ENCODE results near the gene MTERF4. TPM values are rescaled to one million over a fixed set of nuclear protein-coding genes. Genes with fewer than 3 reads are reported as not detected.
A peak's percentile ranks its signal among the peaks of the same experiment; 100 is the strongest.

Gene MTERF4
- total and polyA plus RNA-seq, 3 experiments from 2014 or later: 46.4 to 49.2 (median 48.0) TPM

DNA sequence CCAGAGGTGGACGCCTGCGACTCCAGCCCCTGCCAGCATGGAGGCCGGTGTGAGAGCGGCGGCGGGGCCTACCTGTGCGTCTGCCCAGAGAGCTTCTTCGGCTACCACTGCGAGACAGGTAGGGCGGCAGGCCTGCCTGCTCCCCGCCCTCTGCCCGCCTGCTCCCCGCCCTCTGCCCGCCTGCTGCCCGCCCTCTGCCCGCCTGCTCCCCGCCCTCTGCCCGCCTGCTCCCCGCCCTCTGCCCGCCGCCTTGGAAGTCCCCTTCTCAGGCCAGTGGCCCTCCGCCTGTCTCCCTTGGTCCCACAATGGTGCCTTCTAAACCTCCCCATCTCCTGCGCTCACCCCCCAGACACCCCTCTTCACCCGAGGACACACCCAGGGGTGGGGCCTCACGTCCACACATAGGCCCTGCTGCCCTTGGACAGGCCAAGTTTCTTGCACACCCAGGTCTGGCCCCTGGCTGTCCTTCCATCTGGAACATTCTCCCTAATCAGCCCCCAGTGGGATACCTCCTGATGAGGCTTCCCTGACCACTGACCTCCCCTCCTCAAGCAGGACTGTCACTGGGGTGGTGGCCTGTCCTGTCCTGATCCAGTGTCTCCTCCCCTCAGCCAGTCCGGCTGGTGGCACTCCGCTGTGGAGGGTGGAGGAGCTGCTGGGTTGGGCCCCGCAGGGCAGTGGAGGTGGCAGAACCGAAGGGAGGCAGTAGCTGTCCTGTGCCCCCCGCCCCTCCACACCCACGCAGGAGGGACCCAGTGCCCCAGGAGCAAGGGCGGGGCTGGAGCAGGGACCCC lies 37.9 kb downstream of the MTERF4 start:
- Histone ChIP-seq H3K9me3 (ENCODE audit: low read length) (no peaks in the 10 kb centered on the region), H3K36me3 (ENCODE audit: insufficient read depth, low read length) (no peaks in the 10 kb centered on the region), H3K4me3 (ENCODE audit: low read length) (no peak overlapping the region), H3K27me3 (ENCODE audit: insufficient read depth, low read length, poor library complexity, severe bottlenecking) (no peaks in the 10 kb centered on the region), H3K27ac (ENCODE audit: low read depth, low read length) (no peak overlapping the region), H3K4me1 (ENCODE audit: insufficient read depth, low read length) (no peaks in the 10 kb centered on the region)
- peak overlapping the region in 6 of 7 donors; percentile 13 to 68 (median 24) for H3K4me3 Mint-ChIP-seq
- no peaks in the 10 kb centered on the region for H3K36me3 Mint-ChIP-seq
- H3K27me3 Mint-ChIP-seq: no peaks in the 10 kb centered on the region
- CTCF ChIA-PET: no interaction called here
- H3K9me3 Mint-ChIP-seq: no peaks in the 10 kb centered on the region
- POLR2A ChIA-PET: no interaction called here
- DNase-seq: peak in 3 of 5 donors; percentile 22 to 51 (median 50)
- peak overlapping the region in 2 of 8 donors; percentile 40 to 47 for H3K27ac Mint-ChIP-seq
- H3K4me1 Mint-ChIP-seq: peaks cover 0 to 7% (median 3%) of the 10 kb centered on the region in 3 donors

DNA sequence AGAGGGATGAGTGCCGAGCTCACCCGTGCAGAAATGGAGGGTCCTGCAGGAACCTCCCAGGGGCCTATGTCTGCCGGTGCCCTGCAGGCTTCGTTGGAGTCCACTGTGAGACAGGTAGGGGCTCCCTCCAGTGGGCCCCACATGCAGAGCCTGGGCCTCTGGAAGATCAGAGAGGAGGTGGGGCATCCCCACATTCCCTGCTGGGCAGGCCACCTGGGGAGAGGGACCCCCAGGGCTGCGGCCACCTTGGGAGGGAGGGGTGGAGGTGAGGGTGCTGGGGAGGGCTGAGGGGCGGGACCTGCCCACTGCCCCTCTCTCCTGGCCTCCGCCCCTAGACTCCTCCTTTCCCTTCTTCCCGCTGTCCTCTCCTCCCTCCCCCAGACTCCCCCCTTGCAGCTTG lies 38.5 kb downstream of the MTERF4 start:
- DNase-seq: no peak
- Histone ChIP-seq H3K4me3 (ENCODE audit: low read length) (no peak overlapping the region), H3K27ac (ENCODE audit: low read depth, low read length) (no peak overlapping the region), H3K4me1 (ENCODE audit: insufficient read depth, low read length) (no peaks in the 10 kb centered on the region), H3K9me3 (ENCODE audit: low read length) (no peaks in the 10 kb centered on the region), H3K36me3 (ENCODE audit: insufficient read depth, low read length) (no peaks in the 10 kb centered on the region), H3K27me3 (ENCODE audit: insufficient read depth, low read length, poor library complexity, severe bottlenecking) (no peaks in the 10 kb centered on the region)
- Mint-ChIP-seq H3K27me3 (no peaks in the 10 kb centered on the region), H3K36me3 (no peaks in the 10 kb centered on the region), H3K9me3 (no peaks in the 10 kb centered on the region), H3K4me3 (peak overlapping the region in 3 of 7 donors; percentile 13 to 68 (median 51)), H3K27ac (no peak overlapping the region), H3K4me1 (peaks cover 0 to 7% (median 3%) of the 10 kb centered on the region in 3 donors)
- POLR2A ChIA-PET: no interaction called here
- CTCF ChIA-PET: no interaction called here

DNA sequence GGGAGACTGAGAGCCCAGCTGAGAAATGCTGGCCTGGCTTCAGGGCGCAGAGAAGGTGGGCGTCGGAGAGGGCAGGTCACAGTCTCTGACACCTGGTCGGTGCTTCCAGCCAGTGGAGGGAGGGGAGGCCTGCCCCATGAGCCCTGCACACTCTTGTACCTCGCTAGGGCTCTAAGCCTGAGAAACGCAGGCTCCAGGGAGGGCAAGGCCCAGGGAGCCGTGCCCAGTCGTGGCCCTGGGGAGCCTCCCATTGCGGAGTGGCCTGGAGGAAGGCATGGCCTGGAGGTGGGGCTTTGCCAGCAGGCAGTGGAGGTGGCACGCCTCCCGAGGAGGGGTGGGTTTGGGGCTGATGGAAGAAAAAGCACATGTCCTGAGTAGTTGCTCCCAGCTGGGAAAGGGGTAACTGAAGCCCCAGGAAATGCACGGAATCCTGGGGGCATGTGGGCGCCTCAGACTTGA lies 39.0 kb downstream of the MTERF4 start:
- Mint-ChIP-seq H3K36me3 (no peaks in the 10 kb centered on the region), H3K27me3 (no peaks in the 10 kb centered on the region), H3K27ac (no peak overlapping the region), H3K9me3 (no peaks in the 10 kb centered on the region), H3K4me1 (peaks cover under 1 to 8% (median 3%) of the 10 kb centered on the region in 3 donors), H3K4me3 (no peak overlapping the region)
- Histone ChIP-seq H3K27me3 (ENCODE audit: insufficient read depth, low read length, poor library complexity, severe bottlenecking) (no peaks in the 10 kb centered on the region), H3K4me3 (ENCODE audit: low read length) (no peak overlapping the region), H3K27ac (ENCODE audit: low read depth, low read length) (no peak overlapping the region), H3K36me3 (ENCODE audit: insufficient read depth, low read length) (no peaks in the 10 kb centered on the region), H3K9me3 (ENCODE audit: low read length) (no peaks in the 10 kb centered on the region), H3K4me1 (ENCODE audit: insufficient read depth, low read length) (no peaks in the 10 kb centered on the region)
- ChIA-PET CTCF (no interaction called here), POLR2A (no interaction called here)
- no peak for DNase-seq

DNA sequence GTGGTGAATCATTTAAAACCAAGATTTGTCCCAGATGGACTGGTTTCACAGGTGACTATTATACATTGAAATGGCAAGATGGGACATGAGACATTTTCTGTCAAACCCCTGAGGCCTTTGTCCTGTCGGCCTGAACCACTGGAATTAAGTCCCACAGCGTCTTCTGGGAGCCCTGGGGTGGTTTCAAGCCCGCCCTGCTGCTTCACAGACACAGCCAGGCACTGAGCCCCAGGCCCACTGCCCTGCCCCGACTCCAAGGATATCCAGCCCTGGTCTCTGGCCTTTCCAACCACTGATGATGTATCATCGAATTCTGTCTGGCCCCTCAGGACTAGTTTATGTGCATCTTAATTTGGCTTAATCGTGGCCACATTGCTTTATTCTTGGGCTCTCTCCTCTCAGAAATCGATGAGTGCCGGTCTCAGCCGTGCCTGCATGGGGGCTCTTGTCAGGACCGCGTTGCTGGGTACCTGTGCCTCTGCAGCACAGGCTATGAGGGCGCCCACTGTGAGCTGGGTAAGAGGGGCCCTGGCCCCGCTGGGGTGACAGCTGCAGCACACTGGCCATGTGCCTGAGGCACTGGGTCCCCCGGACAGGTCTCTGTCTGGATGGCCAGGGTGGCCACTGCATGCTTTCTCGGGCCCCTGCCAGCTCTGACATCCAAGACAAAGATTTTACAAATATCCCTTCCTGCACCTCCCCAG lies 39.5 kb downstream of the MTERF4 start:
- no peak for DNase-seq
- Histone ChIP-seq H3K36me3 (ENCODE audit: insufficient read depth, low read length) (no peaks in the 10 kb centered on the region), H3K27me3 (ENCODE audit: insufficient read depth, low read length, poor library complexity, severe bottlenecking) (no peaks in the 10 kb centered on the region), H3K4me3 (ENCODE audit: low read length) (no peak overlapping the region), H3K27ac (ENCODE audit: low read depth, low read length) (no peak overlapping the region), H3K9me3 (ENCODE audit: low read length) (no peaks in the 10 kb centered on the region), H3K4me1 (ENCODE audit: insufficient read depth, low read length) (no peaks in the 10 kb centered on the region)
- ChIA-PET POLR2A (no interaction called here), CTCF (interaction anchor here (0.9 to 1.0 kb wide), 2 partner anchors 88 to 548 kb away, joined by 3 read pairs; partner anchors contain the start of genes PASK and PPP1R7)
- Mint-ChIP-seq H3K4me3 (no peak overlapping the region), H3K27ac (no peak overlapping the region), H3K4me1 (peaks cover 3 to 14% (median 7%) of the 10 kb centered on the region in 3 donors), H3K36me3 (no peaks in the 10 kb centered on the region), H3K27me3 (no peaks in the 10 kb centered on the region), H3K9me3 (no peaks in the 10 kb centered on the region)

DNA sequence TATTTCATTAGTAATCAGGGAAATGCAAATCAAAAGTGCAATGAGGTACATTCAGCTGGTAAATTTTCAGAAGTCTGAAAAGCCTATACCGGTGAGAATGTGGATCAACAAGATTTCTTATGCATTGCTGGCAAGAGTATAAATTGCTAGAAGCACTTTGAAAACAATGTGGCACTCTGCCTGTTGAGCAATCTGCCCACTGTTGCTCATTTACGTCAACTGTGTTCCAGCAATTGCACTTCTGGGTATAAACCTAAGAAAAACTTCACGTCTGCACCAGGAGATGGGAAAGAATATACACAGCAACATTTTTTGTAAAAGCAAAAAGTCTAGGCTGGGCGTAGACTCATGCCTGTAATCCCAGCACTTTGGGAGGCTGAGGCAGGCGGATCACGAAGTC lies 40.8 kb downstream of the MTERF4 start:
- Histone ChIP-seq H3K9me3 (ENCODE audit: low read length) (no peaks in the 10 kb centered on the region), H3K4me1 (ENCODE audit: insufficient read depth, low read length) (no peaks in the 10 kb centered on the region), H3K36me3 (ENCODE audit: insufficient read depth, low read length) (no peaks in the 10 kb centered on the region), H3K4me3 (ENCODE audit: low read length) (no peak overlapping the region), H3K27ac (ENCODE audit: low read depth, low read length) (no peak overlapping the region), H3K27me3 (ENCODE audit: insufficient read depth, low read length, poor library complexity, severe bottlenecking) (no peaks in the 10 kb centered on the region)
- Mint-ChIP-seq H3K9me3 (no peaks in the 10 kb centered on the region), H3K4me3 (no peak overlapping the region), H3K36me3 (no peaks in the 10 kb centered on the region), H3K4me1 (peaks cover 3 to 14% (median 7%) of the 10 kb centered on the region in 3 donors), H3K27me3 (no peaks in the 10 kb centered on the region), H3K27ac (no peak overlapping the region)
- DNase-seq: no peak
- ChIA-PET CTCF (interaction anchor here (1.0 kb wide), 1 partner anchor 89 kb away, joined by 3 read pairs; the partner anchor contains the start of genes PASK and PPP1R7), POLR2A (interaction anchor here (0.7 kb wide), 1 partner anchor 89 kb away, joined by 5 read pairs; no protein-coding TSS in a partner anchor)

DNA sequence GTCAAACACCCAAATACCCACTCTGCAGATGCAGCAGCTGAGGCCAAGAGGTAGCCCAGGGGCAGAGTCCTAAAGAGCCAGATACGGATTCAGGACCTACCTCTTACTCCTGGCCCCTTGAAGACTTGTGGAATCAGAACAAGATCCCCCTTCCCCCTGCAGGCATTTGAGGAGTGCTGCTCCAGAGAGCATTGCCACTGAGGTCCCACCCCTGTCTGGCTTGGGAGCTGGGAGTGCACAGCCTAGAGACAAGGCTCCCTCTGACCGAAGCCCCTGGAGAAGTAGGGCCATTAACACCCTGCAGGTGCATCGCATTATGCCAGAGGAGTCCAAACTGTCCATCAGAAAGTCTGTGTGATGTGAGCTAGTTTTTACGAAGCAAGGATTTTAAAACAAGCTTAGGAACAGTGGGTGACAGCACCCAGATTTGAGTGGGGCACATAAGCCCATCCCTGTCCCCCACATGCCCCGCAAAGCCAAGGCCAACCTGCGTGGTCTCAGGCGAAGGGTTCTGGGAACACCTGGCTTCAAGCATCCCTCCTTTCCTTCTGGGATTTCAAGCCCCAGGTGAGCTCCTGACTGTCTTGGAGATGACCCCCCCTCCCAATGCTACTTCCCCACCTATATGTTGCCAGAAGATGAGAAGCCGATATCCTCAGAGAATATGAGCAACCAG lies 48.4 kb downstream of the MTERF4 start:
- H3K4me3 ChIP-seq (ENCODE audit: low read length): no peak overlapping the region
- no peaks in the 10 kb centered on the region for H3K27me3 ChIP-seq (ENCODE audit: insufficient read depth, low read length, poor library complexity, severe bottlenecking)
- no peaks in the 10 kb centered on the region for H3K9me3 ChIP-seq (ENCODE audit: low read length)
- H3K36me3 Mint-ChIP-seq: peaks cover 0 to 2% (median 0%) of the 10 kb centered on the region in 3 donors
- no peak for DNase-seq
- H3K27ac ChIP-seq (ENCODE audit: low read depth, low read length): no peak overlapping the region
- no peaks in the 10 kb centered on the region for H3K9me3 Mint-ChIP-seq
- no peaks in the 10 kb centered on the region for H3K36me3 ChIP-seq (ENCODE audit: insufficient read depth, low read length)
- CTCF ChIA-PET: no interaction called here
- peak overlapping the region in 1 of 7 donors; percentile 23 for H3K4me3 Mint-ChIP-seq
- POLR2A ChIA-PET: no interaction called here
- peaks cover 0 to 7% (median 7%) of the 10 kb centered on the region in 3 donors for H3K4me1 Mint-ChIP-seq
- peak overlapping the region in 1 of 8 donors; percentile 57 for H3K27ac Mint-ChIP-seq
- H3K4me1 ChIP-seq (ENCODE audit: insufficient read depth, low read length): no peaks in the 10 kb centered on the region
- no peaks in the 10 kb centered on the region for H3K27me3 Mint-ChIP-seq

DNA sequence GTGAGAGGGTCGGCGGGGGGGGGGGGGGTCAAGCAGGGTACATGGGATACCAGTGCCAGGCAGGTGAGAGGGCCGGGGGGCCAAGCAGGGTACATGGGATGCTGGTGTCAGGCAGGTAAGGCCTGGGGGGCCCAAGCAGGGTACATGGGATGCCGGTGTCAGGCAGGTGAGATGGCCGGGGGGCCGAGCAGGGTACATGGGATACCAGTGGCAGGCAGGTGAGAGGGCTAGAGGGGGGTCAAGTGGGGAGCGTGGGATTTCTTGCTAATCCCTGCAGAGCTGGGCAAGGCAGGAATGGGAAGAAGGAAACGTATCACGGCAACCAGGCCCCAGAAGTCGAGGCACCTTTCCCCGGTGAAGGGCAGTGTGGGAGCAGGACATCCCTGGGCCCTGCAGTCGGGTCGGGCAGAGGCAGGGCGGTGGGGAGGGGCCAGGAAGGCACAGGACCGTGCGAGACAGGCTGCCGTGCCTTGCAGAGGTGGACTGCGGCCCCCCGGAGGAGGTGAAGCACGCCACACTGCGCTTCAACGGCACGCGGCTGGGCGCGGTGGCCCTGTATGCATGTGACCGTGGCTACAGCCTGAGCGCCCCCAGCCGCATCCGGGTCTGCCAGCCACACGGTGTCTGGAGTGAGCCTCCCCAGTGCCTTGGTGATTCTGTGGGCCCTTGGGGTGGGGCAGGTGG lies 49.3 kb downstream of the MTERF4 start:
- Mint-ChIP-seq H3K27me3 (no peaks in the 10 kb centered on the region), H3K27ac (no peak overlapping the region), H3K36me3 (peaks cover 0 to 2% (median 0%) of the 10 kb centered on the region in 3 donors), H3K4me3 (no peak overlapping the region), H3K9me3 (no peaks in the 10 kb centered on the region), H3K4me1 (peaks cover 0 to 3% (median 3%) of the 10 kb centered on the region in 3 donors)
- CTCF ChIA-PET: no interaction called here
- POLR2A ChIA-PET: no interaction called here
- no peaks in the 10 kb centered on the region for H3K27me3 ChIP-seq (ENCODE audit: insufficient read depth, low read length, poor library complexity, severe bottlenecking)
- no peak overlapping the region for H3K4me3 ChIP-seq (ENCODE audit: low read length)
- no peak overlapping the region for H3K27ac ChIP-seq (ENCODE audit: low read depth, low read length)
- DNase-seq: no peak
- H3K36me3 ChIP-seq (ENCODE audit: insufficient read depth, low read length): no peaks in the 10 kb centered on the region
- H3K4me1 ChIP-seq (ENCODE audit: insufficient read depth, low read length): no peaks in the 10 kb centered on the region
- no peaks in the 10 kb centered on the region for H3K9me3 ChIP-seq (ENCODE audit: low read length)

Measured in CD8-positive, alpha-beta memory T cell (primary cell).